GM19324 (cell line): ENCODE data around the gene PPP1R14B.

Experiments
- ATAC-seq: cut with Tn5 transposase; IDR thresholded peaks from one replicate; pipeline ENCODE4 v1.9.1; 2021; ENCODE audit warnings: mild to moderate bottlenecking, moderate library complexity; ENCODE audit not compliant: unreplicated experiment, low FRiP score

The PPP1R14B gene

DNA sequence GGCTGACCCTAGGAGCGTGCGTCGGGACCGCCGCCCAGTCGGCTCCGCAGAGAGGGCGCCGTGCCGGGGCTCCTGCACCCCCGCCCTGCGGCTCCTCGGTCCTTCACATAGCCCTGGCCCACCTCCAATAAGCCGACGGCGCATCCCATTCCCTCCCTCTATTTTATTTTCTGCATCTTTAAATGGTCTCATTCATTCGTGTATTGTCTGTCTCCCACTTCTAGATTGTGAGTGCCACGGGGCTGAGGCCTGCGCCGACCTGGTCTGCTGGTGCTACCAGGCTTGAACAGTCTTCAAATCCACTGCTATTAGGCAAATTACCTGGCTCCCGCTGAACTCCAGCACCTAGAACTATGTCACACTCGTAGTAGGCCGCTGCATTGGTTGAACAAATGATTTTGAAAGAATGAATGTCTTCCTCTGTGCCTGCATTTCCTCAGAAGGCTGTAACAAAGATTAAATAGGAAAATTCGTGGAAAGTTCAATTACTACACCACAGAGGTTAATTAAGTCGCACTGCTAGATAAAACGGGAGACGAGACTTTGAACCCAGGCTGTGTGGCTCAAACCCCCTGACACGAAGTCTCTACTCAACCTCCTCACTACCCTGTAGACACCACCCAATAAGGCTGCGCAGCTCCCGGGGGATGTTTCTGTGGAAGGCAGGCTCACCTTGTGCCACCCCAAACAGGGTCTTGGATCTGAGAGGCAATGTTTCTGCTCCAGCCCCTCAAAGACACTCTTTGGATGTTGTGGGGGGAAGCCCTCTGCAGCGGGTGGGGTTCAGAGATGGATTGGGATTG, 1.2 kb upstream of the PPP1R14B start:
- ATAC-seq, result no peak

DNA sequence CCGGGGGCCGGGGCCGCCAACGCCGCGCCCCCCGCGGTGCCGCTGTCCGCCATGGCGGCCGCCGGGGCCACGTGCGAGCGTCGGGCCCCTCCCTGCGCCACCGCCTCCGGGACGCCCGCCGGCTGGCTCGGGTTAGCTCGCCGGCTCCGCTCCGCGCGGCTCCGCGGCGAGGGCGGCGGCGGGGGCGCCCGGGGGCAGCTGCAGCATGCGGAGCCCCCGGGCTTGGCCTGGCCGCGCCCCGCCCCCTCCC, 197 bp downstream of the PPP1R14B start:
- peak; percentile 16 for ATAC-seq

DNA sequence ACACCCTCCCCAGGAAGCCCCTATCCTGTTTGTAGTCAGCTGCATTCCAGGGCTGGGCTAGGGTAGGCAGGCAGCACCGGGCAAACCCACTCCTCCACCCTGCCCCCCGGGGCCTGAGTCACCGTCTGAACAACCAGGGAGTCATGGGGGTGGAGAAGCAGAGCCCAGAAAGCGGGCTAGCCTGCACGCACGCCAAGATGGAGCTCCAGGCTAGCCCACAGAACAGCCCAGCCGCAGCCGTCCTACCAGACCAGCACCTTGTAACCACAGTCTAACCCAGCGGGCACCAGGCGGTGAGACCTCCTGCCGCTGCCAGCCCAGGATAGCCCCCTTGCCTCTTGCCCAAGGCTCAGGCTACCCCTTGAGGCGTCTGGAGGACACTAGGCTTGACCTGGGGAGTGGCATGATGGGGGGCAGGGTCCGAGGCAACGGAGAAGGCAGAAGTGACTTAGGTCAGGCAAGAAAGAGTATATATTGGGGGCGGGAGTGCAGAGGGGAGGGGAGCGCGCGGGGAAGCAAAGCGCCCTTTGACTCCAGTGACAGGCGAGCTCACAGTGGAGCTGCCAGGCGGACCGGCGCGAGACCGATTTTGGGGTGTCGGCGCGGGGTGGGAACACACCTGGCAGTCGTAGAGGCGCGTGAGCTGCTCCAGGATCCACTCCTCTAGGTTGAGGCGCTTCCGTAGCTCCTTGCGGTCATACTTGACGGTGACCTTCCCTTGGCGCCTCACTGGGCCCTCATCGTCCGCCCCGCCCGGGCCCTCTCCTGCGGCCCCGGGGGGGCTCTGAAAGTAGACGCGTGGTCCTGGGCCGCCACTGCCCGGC, 734 bp downstream of the PPP1R14B start:
- no peak for ATAC-seq

DNA sequence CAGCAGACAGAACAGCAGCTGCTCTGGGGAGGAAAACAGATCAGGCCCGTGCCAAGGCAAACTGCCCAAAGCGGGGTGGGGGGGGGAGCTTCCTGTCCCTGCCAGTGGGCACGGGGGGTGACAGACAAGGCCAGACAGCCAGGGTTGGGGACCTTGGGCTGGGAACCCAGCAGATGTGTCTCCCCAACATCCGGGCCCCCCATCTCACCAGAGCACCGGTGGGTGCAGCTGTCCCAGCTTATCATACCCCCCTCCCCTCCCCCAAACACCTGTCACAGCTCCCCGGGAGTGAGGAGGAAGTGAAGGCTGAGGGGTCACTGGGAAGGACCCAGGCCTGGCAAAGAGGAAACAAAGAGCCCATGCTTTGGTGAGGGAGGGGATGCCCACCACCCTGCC, 1.3 kb downstream of the PPP1R14B start:
- no peak for ATAC-seq

DNA sequence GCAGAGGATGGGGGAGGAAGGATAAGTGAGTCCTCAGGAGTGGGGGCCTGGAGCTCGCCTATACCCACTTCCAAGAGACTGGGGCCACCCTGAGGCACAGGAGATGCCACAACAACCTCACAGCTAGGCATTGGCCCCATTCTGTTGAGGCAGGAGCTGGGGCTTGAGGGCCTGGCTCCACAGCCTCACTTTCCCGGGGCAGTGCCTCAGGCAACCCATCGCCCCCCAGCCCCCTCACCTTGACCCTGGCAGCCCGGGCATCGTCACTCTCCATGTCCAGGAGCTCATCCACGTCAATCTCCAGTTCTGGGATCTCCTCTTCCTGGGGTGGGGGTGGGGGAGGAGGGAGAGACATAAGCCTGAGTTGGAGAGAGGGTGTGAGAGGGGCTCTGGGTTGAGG, 1.8 kb downstream of the PPP1R14B start:
- ATAC-seq, result no peak

DNA sequence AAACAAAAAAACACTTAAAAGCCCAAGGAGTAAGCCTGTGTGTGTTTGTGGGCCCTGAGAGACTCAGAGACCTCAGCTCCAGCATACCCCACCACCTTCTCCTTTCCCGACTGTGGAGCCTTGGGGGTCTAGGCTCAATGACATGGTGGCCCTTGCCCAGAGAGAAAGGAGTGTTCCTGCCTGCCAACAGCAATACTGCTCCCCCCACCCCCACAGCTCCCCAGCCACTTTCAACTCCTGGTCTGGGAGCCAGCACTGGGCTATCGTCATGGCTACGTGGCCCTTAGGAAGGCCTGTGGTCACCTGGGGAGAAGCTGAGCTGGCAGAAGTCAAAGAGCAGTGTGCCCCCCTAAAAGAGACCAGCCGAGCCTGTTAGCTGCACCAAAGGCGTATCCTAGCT, 2.6 kb downstream of the PPP1R14B start:
- no peak for ATAC-seq

DNA sequence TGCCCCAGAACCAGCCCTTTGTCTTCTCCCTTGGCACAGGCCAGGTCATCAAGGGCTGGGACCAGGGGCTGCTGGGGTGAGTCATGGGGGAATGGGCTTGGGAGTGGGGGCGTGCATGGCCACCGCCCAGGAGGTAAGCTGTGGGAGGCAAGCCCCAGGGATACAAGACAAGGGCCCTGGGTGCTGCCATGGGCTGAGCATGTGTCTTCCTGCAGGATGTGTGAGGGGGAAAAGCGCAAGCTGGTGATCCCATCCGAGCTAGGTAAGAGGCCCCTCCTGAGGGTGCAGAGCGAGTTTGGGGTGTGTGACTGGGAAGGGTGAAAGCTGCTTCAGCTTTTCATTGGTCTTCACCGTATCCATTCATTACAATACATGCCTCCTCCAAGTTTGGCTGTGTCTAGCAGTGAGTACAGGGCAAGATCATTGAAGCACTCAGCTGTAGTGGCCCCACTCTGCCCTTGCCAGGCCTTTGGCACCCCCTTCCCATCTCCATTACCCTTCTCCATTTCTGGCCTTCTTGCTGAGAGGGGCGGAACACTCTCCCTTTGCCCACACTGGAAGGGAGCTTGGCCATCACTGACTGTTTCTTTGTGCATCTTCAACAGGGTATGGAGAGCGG, 3.4 kb downstream of the PPP1R14B start:
- no peak for ATAC-seq

DNA sequence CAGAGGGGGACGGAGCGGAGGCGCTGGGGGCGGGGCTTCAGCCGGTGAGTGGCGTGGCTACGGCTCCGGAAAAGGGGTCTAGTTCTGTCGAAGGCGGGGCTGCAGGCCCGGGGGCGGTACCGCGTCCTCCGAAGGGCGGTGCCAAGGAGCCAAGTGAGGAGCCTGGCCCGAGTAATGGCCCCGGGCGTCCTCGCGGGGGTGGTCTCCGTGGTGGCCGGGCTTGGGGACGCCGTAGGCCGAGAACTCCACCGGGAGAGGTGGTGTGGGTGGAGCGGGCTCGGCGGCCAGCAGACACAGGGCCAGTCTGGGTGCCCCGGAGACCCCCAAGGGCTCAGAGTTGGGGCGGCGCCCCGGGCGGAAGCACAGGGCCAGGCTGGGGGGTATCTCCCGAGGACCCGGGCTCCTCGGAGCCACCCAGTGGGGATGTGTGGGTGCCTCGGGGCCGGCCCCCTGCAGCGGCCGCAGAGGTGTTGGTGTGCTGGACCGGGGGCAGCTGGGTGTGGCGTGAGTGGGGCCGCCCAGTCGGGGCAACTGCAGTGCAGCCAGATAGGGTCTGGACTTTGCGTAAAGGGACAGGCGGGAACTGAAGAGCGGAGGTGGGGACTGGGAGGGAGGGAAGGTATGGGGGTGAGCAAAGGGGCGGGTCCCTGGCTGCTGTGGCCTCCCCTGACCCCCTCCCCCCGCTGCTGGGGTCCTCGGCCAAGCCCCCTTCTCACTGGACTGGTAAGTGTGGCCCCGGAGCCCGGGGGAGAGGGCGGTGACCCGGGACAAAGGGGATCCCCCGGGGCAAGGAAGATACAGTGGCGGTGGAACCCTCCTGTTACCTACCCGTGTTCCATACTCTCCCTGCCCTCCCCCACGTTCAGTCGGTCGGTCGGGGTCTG, 5.0 kb downstream of the PPP1R14B start:
- peak; percentile 6 for ATAC-seq

DNA sequence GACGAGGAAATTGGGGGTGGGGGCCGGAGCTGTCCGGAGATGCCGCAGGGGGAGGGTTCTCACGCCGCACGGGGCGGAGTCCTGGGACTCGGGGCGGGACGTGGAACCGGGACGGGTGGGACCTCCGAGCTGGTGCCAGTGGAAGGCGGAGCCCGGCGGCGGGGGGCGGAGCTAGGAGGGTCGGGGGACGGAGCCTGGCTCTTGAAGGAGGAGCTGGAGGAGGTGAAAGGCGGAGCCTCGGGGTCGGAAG, 5.6 kb downstream of the PPP1R14B start:
- peak; percentile 71 for ATAC-seq

DNA sequence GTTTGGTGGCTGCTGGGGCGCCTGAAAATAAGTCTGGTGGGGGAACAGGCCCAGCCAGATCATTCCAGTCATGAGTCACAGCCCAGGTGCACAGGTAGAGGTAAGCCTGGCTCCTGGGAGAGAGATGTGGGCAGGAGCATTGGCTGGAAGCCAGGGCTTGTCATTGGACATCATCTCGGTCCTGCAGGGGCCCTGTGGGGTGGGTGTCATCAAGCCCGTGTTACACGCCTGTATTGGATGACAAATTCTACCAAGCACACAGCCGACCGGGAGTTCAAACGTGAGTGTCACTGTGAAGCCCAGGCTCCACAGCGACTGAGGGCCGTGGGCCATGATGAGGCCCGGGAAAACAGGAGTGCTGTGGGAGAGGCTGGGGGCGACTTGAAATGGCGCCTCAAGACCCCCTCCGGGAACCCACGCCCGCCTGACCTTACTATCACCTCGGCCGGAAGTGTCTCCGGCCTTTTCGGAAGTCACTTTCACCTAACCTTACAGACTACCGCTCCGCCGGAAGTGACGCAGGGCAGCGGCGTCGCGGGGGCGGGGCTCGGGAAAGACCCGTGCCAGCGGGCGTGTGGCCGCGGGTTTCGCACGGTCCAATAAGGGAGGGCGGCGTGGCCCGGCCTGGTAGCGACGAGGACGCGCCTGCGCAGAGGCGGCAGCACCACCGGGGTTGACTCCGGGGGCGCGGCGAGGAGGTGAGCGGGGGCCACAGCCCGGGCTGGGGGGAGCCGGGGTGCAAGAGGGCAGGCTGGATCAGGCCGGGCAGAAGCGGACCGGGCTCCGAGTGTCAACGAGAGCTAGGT, 6.1 kb downstream of the PPP1R14B start, which contains the start of gene FKBP2:
Gene FKBP2, plus strand, starts transcription at position 661 of the 806 bp plus-strand sequence. CDS start 1,293 bp downstream, outside the sequence.
- peak; percentile 74 for ATAC-seq

DNA sequence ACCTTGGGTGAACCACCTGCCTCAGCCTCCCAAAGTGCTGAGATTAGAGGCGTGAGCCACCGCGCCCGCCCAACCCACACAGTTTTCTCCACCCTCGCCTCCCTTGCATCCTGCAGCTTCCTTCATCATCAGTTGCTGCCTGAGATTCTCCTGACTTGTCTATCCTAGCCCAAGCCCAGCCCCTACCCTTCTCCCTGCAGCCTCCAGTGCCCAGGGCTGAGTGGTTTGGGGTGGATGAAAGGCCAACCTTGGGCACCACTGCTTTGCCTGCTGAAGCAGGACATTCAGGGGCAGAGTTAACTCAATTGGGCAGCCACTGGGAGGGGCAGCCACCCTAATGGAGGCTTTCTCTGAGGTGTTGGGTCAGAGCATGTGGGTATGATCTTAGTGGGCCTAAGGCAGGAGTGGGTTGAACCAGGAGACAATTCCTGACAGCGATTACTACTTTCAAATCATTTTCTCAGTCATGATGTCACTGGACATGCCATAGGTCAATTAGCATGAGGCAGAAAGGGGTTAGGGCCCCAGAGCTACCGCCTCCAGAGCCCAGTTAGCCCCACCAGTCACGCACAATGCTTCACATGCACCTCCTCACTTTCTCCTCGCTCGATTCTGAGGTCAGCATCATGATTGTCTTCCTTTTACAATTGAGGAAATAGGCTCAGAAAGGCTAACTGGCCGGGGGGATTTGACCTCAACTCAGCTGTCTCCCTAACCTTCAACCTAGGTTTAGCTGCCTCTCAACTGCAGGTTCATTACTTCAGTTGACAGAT, 6.9 kb downstream of the PPP1R14B start:
- no peak for ATAC-seq

DNA sequence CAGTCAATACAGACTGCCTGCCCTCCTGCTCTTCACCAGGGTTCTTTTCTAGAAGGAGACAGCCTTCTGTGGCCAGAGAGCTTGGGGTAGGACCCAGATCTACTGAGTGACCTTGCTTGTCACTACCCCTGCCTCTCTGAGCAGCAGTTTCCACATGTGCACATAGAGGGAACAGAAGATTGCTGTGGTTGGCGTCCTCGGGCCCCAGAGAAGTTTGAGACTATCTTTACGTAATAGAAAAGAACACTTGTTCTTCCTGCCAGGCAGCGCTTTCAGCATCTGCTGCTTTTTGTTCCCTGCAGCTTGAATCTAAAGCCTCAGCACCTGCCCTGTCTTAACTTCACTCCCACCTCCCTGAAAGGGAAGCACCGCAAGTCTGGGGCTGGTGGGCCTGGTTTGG, 7.7 kb downstream of the PPP1R14B start:
- no peak for ATAC-seq

DNA sequence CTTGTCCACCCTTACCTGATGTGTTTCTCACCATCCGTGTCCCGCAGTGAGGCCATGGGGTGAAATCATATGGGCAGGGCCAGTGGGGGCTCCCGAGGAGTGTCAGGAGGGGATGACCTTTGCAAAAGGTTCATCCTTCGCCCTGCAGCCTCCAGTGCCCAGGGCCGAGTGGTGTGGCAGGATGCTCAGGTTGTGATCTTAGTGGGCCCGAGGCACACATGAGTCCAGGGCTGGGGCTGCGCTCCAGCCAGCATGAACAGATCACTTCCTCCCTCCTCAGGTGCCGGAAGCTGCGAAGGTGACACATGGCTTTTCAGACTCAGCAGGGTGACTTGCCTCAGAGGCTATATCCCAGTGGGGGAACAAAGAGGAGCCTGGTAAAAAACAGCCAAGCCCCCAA, 8.7 kb downstream of the PPP1R14B start:
- no peak for ATAC-seq

DNA sequence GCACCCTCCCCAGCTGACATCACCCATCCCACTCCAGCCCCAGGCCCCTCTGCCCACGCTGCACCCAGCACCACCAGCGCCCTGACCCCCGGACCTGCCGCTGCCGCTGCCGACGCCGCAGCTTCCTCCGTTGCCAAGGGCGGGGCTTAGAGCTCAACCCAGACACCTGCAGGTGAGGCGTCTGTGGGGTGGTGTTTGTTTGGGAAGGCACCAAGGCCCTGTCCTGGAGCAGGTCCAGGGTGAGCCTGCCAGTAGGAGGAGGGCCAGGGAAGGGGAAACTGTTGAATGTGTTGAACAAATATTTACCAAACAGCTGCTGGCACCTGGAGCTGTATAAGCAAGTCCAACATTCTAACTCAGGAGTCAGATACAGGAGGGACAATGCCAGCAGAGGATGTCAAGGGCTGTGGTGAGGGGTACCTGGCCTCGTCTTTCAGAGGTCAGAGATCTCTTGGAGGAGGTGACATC, 9.2 kb downstream of the PPP1R14B start:
- ATAC-seq, result no peak

DNA sequence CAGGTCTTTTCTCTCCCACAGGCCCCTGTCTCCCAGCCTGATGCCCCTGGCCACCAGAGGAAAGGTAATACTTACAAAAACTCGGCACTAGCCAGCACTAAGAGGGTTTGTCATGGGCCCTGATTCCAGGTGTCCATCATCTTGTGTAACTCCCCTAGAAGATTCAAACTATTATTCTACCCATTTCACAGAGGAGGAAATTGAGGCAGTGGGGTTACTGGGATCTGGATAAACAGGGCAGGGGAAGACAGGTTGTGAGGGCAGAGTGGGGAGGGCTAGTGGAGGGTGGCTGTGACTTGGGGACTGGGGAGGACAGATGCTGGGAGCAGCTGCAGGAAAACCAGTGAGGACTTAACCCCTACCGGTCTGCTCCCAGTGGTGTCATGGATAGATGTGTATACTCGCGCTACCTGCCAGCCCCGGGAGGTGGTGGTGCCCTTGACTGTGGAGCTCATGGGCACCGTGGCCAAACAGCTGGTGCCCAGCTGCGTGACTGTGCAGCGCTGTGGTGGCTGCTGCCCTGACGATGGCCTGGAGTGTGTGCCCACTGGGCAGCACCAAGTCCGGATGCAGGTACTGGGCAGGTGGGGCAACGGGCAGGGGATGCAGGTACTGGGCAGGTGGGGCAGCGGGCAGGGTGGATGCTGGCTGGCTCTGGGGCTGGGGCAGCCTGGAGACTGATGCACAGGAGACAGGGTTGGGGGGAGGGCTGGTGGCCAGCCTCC, 11.1 kb downstream of the PPP1R14B start:
- ATAC-seq, result no peak

DNA sequence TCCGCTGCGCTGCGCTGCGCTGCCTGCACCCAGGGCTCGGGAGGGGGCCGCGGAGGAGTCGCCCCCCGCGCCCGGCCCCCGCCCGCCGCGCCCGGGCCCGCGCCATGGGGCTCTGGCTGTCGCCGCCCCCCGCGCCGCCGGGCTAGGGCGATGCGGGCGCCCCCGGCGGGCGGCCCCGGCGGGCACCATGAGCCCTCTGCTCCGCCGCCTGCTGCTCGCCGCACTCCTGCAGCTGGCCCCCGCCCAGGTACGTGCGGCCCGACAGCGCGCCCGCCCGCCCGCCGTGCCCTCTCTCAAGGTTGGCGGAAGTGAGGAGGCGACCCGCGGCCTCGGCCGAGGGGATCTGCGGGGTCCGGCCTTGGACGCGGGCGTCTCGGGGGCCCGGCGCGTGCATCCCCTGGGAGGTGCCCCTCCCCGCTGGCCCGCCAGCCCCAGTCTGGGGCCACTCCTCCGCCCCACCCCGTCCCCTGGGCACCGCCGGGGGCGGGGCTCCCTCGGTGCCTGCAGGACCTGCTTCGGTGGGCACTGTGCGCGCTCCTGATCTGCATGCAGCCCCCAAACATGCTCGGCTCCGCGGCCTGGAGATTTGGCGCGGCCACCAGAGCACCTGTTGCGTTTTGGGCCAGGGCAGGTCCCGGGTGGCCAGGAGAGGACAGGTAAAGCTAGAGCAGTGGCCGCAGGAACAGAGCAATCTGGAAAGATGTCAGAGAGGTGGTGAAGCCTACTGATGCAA, 11.9 kb downstream of the PPP1R14B start:
- peak; percentile 22 for ATAC-seq

DNA sequence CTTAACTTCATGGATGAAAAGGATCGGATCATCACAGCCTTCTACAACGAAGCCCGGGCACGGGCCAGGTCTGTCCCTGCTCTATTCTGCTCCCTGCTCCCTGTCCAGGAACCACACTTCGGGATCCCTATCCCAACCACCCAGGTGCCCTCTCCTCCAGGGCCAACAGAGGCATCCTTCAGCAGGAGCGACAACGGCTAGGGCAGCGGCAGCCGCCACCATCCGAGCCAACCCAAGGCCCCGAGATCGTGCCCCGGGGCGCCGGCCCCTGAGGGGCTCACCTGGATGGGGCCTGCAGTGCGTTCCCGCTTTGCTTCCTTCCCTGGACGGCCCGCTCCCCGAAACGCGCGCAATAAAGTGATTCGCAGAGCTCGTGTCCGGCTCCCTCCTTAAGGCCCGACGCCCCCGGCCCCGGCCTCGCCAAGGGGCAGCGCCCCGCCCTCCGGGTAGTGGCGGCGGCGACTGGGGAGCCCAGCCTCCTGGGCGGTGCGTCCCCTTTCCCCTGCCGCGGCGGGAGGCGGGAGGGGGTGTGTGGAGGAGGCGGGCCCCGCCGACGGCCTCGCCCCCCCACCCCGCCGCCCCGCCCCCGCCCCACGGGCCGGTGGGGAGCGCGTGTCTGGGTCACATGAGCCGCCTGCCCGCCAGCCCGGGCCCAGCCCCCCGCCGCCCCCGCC, 12.7 kb downstream of the PPP1R14B start, which contains the start of gene VEGFB:
Gene VEGFB, plus strand, starts transcription at position 672 of the 674 bp plus-strand sequence. CDS start 250 bp downstream, outside the sequence.
- peak; percentile 27 for ATAC-seq
